ENCODE data around the gene C1orf174.

C1orf174 gene
- 33.6 to 60.7 (median 49.0) reads per million in 9 experiments for total RNA-seq

DNA sequence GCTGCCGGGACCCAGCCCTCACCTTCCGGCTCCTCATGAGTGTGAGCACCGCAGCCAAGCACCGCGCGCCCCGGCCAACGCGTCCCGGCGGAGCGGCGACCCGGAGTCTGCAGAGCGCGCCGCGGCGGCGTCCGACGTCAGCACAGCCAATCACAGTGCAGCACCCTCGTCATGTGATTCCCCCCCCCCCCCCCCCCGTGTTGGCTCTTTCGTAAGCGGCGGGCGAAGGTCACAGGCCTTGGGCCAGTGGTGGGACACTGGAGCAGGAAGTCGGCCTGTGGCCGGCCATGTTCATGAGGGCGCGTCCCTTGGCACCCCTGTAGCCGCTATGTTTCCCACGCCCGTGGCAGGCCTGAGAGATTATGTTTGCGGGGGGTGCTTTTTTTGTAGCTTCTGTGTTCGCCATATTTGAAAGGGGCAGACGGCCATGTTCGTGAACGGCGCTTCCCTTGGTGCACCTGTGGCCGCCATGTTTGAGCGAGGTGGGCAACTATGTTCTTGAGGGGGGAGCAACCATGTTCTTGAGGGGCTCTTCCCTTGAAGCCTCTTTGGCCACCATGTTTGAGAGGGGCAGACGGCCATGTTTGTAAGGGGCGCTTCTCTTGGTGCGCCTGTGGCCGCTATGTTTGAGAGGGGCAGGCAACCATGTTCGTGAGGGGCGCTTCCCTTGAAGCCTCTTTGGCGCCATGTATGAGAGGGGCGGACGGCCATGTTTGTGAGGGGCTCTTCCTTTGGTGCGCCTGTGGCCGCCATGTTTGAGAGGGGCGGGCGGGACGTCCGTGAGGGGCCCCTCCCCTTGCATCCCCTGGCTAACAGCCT, at the start of gene C1orf174:
Gene C1orf174 (minus strand): TSS at position 123 of the 819 bp plus-strand sequence. CDS start 86 bp downstream, at position 37.
- no peaks in the 10 kb centered on the region for H3K27me3 Mint-ChIP-seq
- H3K4me1 Mint-ChIP-seq (ENCODE audit: low read depth in 2 of 2) = peaks cover 27 to 40% of the 10 kb centered on the region in 2 donors
- peaks cover 0 to 2% of the 10 kb centered on the region in 2 donors for H3K9me3 Mint-ChIP-seq
- H3K27ac Mint-ChIP-seq = peak within 1 kb of the TSS; percentile 93 to 95
- ATAC-seq (replicated peaks) (peak; percentile 80), DNase-seq (peak; percentile 90 to 93 (median 91))
- H3K36me3 Mint-ChIP-seq (ENCODE audit: insufficient read depth) = peaks cover 15% of the 10 kb centered on the region
- peak within 1 kb of the TSS; percentile 84 to 97 for H3K4me3 Mint-ChIP-seq

DNA sequence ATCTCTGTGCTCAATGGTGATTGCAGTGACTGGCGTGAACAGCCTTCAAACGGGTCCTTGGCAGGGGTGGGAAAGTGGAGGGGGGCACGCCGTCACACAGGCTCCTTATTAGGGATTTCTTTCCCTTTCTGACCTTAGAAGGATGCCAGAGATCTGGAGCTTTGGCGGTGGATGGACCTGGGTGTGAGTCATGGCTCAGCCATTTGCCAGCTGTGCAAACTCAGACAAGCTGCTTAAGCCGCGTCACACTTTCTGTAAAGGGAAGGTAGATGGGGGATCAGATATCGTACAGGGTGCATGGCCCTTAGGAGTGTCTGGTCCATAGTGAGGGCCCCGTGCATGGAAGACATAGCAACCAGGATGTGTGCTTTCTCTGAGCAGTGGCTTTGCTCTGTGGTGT, 48.3 kb upstream of the C1orf174 start:
- DNase-seq (no peak), ATAC-seq (replicated peaks) (no peak)
- Mint-ChIP-seq H3K27me3 (peaks cover 62 to 90% of the 10 kb centered on the region in 2 donors), H3K4me3 (no peak overlapping the region), H3K9me3 (peaks cover 0 to 2% of the 10 kb centered on the region in 2 donors), H3K36me3 (ENCODE audit: insufficient read depth) (no peaks in the 10 kb centered on the region), H3K27ac (no peak overlapping the region), H3K4me1 (ENCODE audit: low read depth in 2 of 2) (no peaks in the 10 kb centered on the region)

DNA sequence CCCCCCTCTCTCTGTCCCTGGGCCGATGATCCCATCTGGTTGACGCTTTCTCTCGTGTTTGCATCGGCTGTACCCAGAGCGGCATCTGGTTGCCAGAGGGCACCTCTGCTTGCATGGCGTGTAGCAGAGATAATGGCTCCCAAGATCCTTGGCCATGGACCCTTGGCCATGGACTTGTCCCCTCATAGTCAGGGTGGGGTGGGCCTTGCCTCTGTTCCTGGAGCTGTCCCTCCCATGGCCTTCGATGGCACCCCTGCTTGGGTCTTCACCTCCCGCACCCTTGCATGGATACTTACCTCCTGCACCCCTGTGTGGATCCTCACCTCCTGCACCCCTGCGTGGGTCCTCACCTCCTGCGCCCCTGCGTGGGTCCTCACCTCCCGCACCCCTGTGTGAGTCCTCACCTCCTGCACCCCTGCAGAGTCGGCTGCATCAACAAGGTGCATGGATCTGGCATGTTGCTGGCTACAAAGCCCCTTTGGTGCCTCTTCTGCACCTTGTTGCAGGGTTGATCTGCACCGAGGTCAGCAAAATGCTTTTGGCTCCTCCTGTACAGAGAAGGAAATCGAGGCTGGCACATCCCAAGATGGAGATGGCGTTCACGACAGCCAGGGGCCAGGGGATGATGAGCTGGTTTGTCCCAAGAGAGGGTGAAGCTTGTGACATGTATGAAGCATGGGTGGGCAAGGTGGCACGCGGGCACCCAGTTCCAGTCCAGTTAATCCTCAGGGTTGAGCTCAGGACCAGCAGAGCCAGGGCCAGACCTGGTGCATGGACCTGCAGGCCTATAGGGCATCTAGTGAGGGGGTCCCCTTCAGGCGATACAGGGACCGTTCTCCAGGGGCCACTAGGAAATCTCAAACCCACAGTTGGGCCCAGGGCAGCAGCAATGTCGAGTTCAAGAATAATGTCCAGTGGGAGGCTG, 46.1 kb upstream of the C1orf174 start:
- Mint-ChIP-seq H3K36me3 (ENCODE audit: insufficient read depth) (no peaks in the 10 kb centered on the region), H3K4me3 (no peak overlapping the region), H3K27ac (no peak overlapping the region), H3K27me3 (peaks cover 54 to 86% of the 10 kb centered on the region in 2 donors), H3K9me3 (peaks cover 0 to 2% of the 10 kb centered on the region in 2 donors), H3K4me1 (ENCODE audit: low read depth in 2 of 2) (no peaks in the 10 kb centered on the region)
- ATAC-seq (replicated peaks) (no peak), DNase-seq (no peak)

DNA sequence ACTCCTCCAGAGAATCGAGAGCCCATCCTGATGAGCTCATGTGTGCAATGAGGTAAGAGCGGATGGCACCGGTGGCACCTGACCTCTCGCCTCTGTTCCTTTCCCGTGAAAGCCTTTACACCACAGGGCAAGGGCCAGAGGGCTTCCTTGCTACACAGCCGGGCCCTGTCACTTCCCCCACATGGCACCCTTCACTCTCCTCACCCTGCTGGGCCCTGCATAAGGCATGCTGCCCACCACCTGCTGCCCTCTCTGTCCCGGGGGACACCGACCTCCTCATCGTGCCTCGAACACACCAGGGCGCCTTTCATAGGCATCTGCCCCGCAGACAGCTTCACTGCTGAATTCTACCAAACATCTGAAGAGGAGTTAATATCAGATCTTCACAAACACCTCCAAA, 45.1 kb upstream of the C1orf174 start:
- Mint-ChIP-seq H3K27me3 (peaks cover 57 to 90% of the 10 kb centered on the region in 2 donors), H3K4me3 (no peak overlapping the region), H3K9me3 (peaks cover 0 to 2% of the 10 kb centered on the region in 2 donors), H3K4me1 (ENCODE audit: low read depth in 2 of 2) (no peaks in the 10 kb centered on the region), H3K27ac (no peak overlapping the region), H3K36me3 (ENCODE audit: insufficient read depth) (no peaks in the 10 kb centered on the region)
- ATAC-seq (replicated peaks) = no peak
- no peak for DNase-seq

DNA sequence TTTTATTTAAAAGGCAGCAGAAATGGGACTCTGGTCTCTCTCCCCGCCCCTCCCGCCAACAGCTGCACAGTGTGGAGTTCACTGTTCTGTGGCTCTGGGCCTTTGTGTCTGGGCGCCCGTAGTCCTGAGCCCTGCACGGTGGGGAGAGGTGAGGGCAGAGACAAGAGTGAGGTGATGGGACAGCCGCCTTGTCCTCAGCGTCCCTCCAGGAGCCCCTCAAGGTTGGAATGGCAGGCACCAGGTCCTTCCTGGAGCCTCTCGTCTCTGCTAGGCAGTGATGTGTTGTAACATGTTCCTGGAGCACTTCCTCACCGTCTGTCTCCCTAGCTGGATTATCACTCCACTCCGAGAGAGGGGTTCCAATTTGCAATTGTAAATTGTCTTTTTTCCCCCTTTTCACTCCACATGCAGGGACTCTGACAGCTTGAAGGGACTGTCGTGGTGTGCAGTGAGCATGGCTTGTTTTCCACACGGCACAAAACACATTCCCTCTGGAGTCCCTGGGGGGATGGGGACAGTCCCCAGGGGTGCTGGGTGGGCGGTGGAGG, 44.6 kb upstream of the C1orf174 start:
- H3K27ac Mint-ChIP-seq = no peak overlapping the region

DNA sequence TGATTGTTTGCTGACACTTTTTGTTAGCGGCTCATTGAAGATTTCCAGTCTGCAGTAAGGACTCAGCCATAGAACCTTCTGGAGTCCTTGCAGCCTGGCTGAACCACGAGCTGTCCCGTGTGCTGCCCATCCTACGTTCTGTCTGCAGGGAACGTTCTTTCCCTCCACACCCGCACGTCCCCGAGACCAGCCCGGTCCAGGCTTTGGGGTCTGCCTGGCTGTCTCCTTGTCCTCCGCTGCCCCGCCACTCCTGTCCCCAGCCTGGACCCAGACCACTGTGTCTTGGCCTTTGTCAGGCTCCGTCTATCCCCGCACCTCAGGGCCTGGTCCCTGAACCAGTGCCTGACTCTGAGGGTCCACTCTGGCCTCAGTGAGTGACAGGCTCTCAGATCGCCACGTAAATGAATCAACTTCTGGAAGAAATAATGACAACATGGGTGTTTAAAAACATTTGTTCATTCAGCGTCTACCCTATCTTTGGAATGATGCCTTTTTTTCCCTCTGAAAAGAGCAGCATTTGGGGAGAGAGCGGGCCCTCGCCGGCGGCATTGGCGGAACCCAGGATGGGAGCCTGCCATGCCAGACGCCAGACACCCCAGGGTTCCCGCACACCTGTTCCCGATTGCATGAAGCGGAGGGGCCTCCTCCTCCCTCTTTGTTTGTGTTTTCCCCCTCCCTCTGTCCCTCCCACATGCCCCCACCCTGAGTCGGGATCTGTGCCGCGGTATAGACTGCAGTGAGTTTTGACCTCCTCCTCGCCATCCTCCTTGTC, 43.9 kb upstream of the C1orf174 start:
- Mint-ChIP-seq H3K4me3 (no peak overlapping the region), H3K27me3 (peaks cover 66 to 93% of the 10 kb centered on the region in 2 donors), H3K4me1 (ENCODE audit: low read depth in 2 of 2) (no peaks in the 10 kb centered on the region), H3K9me3 (no peaks in the 10 kb centered on the region), H3K36me3 (ENCODE audit: insufficient read depth) (no peaks in the 10 kb centered on the region), H3K27ac (no peak overlapping the region)
- no peak for ATAC-seq (replicated peaks)
- DNase-seq = no peak

More for the DNA sequence above, 44.6 kb upstream of the C1orf174 start:
- DNase-seq (no peak), ATAC-seq (replicated peaks) (no peak)
- no peaks in the 10 kb centered on the region for H3K36me3 Mint-ChIP-seq (ENCODE audit: insufficient read depth)
- peaks cover 59 to 90% of the 10 kb centered on the region in 2 donors for H3K27me3 Mint-ChIP-seq
- no peaks in the 10 kb centered on the region for H3K9me3 Mint-ChIP-seq
- no peak overlapping the region for H3K4me3 Mint-ChIP-seq
- no peaks in the 10 kb centered on the region for H3K4me1 Mint-ChIP-seq (ENCODE audit: low read depth in 2 of 2)

DNA sequence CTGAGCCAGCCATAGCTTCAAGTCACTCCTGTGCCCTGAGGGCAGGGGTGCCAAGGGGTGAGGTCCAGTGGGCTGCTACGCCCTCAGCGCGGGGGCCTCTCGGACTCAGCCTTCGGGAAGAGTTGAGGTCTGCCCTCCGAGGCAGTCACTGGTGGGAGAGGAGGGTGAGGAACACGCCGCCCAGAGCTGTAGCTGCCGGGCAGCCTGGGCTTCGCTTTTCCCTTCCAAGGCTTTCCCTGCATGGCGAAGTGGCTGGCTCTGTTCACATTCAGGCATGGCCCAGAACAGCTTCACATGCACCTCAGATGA, 43.0 kb upstream of the C1orf174 start:
- H3K27me3 Mint-ChIP-seq = peaks cover 69 to 93% of the 10 kb centered on the region in 2 donors
- H3K4me3 Mint-ChIP-seq = no peak overlapping the region
- H3K9me3 Mint-ChIP-seq = no peaks in the 10 kb centered on the region
- H3K4me1 Mint-ChIP-seq (ENCODE audit: low read depth in 2 of 2) = no peaks in the 10 kb centered on the region
- ATAC-seq (replicated peaks) (no peak), DNase-seq (no peak)
- no peak overlapping the region for H3K27ac Mint-ChIP-seq
- H3K36me3 Mint-ChIP-seq (ENCODE audit: insufficient read depth) = no peaks in the 10 kb centered on the region

DNA sequence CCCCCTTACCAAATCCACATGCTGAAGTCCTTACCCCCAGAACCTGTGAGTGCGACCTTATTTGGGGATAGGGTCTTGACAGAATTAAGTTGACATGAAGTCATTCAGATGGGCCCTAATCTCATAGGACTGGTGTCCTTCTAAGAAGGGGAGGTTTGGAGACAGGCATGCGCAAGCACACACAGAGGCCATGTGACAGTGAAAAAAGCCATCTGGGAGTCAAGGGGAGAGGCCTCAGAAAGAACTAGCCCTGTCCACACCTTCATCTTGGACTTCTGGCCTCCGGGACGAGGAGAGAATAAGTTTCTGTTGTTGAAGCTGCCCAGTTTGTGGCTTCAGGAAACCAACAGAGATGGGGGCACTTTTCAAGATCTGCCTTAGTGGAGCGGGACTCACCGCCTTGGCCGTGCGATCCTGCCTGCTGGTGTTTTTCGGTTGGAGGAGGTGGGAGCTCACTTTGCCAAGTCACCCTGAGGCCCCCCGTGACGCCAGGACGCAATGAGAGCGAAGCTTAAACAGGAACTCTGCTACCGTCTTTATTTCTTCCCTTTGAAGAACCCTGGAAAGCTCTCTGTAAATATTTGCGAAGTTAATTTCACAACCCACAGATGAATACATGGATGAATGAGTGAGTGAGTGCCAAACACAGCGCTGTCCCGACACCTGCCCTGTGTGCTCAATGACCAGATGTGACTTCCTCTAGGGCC, 42.5 kb upstream of the C1orf174 start:
- H3K27ac Mint-ChIP-seq = no peak overlapping the region
- H3K4me1 Mint-ChIP-seq (ENCODE audit: low read depth in 2 of 2) = no peaks in the 10 kb centered on the region
- H3K36me3 Mint-ChIP-seq (ENCODE audit: insufficient read depth) = no peaks in the 10 kb centered on the region
- H3K27me3 Mint-ChIP-seq = peaks cover 64 to 91% of the 10 kb centered on the region in 2 donors
- DNase-seq = no peak
- H3K9me3 Mint-ChIP-seq = no peaks in the 10 kb centered on the region
- H3K4me3 Mint-ChIP-seq = no peak overlapping the region
- ATAC-seq (replicated peaks) = no peak

DNA sequence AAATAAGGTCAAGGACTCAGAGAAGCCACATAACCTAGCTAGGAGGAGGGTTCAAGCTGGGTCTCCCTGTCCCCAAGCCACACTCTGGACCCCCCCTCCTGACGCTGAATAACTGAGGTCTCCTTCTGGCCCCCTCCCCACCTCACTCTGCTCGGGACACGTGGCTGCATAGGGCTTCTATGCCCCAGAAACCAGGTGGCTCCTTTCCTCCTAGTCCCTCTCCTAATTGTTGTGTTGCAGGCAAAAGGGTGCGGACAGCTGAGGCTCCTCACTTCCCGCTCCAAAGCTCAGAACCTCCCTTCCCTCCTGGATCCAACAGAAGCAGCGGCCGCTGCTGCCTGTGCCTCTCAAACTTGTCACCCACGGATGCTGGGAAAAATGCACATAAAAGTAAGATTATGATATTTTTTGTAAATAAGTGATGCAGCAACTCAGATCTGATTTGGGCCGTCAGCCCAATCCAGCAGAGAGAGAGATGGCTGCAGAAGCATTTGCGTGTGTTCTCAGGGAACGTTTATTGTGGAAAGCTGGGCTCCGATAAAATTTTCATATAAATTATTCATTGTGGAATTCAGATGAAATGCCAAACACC, 40.8 kb upstream of the C1orf174 start:
- Mint-ChIP-seq H3K27ac (no peak overlapping the region), H3K4me3 (no peak overlapping the region), H3K27me3 (peaks cover 59 to 75% of the 10 kb centered on the region in 2 donors), H3K36me3 (ENCODE audit: insufficient read depth) (no peaks in the 10 kb centered on the region), H3K9me3 (no peaks in the 10 kb centered on the region), H3K4me1 (ENCODE audit: low read depth in 2 of 2) (no peaks in the 10 kb centered on the region)
- no peak for ATAC-seq (replicated peaks)
- no peak for DNase-seq

DNA sequence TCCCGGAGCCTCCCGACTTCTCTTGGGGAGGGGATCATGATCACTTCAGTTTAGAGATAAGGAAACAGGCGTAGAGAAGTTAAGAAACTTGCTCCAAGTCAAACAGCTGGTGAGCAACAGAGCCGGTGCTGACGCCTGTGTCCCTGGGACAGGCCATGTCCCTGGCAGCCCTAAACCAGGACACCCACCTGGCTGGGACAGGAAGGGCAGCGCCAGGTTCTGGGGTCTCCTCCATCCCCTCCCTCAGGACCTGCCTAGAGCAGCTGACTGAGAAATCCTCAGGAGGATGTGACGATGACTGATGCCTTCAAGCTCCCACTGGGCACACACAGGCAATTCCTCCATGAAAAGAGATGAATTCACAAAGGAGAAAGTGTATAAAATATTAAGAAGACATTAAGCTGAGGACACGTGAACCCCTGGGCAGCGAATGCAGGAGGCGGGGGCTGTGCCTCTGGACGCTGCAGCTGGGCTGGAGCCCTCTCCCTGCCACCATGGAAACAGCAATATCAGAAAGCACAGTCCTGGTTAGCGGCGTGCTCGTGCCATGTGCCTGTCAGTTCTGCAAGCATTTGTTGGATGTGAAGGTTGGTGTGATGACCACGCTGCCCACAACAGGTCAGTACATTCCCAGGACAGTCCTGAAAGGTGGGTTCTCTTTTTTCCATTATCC, 40.1 kb upstream of the C1orf174 start:
- ATAC-seq (replicated peaks) (no peak), DNase-seq (no peak)
- Mint-ChIP-seq H3K27me3 (peaks cover 52 to 75% of the 10 kb centered on the region in 2 donors), H3K36me3 (ENCODE audit: insufficient read depth) (no peaks in the 10 kb centered on the region), H3K4me1 (ENCODE audit: low read depth in 2 of 2) (no peaks in the 10 kb centered on the region), H3K9me3 (no peaks in the 10 kb centered on the region), H3K27ac (no peak overlapping the region), H3K4me3 (no peak overlapping the region)

DNA sequence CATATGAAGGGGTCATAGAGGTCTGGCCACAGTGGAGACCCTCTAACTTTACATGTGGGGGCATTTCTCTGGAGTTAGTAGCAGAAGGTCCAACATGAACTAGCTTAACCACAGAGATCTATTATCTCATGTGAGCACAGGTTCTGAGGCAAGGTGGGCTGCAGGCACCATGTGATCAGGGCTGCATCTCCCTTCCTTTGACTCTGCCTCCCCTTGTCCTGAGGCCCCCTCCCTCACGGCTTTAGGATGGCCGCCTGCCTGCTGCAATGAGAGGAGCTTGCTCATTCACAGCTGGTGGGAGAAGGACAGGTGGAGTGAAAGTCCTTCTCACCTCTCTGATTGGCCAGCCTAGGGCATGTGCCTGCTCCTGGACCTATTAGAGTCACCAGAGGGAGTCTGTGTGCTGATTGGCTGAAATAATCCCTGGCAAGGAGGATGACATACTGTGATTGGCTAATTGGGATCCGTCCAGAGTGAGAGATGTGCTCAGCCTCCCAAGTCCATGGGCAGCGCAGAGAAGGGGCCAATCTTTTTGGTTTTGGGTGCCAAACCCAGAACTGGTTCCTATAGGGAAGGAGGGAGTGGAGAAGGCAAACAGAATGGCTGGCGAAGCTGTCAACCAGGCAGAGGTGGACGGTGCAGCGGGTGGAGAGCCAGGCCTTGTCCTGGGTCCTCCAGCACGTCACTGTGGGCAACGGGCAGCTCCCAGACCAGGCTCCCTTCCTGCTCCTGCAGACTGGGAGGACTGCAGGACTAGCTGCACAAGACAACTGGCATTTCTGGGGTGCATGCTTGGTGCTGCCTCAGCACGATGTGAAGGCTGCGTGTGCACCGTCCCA, 39.4 kb upstream of the C1orf174 start:
- ATAC-seq (replicated peaks) (no peak), DNase-seq (no peak)
- Mint-ChIP-seq H3K27me3 (peaks cover 53 to 73% of the 10 kb centered on the region in 2 donors), H3K4me1 (ENCODE audit: low read depth in 2 of 2) (no peaks in the 10 kb centered on the region), H3K9me3 (no peaks in the 10 kb centered on the region), H3K4me3 (no peak overlapping the region), H3K27ac (no peak overlapping the region), H3K36me3 (ENCODE audit: insufficient read depth) (no peaks in the 10 kb centered on the region)

Data from effector memory CD8-positive, alpha-beta T cell (primary cell).